ENCODE results near the gene C1QTNF9B. TPM values are rescaled to one million over a fixed set of nuclear protein-coding genes. Genes with fewer than 3 reads are reported as not detected.
A peak's percentile ranks its signal among the peaks of the same experiment; 100 is the strongest.
"Not testable (repeated sequence)": the region's sequence is repeated elsewhere in the genome, so short reads cannot be mapped to it uniquely, and the experiment has no call there.

C1QTNF9B gene
- total RNA-seq, 1 donor from 2014 or later, result not detected

DNA sequence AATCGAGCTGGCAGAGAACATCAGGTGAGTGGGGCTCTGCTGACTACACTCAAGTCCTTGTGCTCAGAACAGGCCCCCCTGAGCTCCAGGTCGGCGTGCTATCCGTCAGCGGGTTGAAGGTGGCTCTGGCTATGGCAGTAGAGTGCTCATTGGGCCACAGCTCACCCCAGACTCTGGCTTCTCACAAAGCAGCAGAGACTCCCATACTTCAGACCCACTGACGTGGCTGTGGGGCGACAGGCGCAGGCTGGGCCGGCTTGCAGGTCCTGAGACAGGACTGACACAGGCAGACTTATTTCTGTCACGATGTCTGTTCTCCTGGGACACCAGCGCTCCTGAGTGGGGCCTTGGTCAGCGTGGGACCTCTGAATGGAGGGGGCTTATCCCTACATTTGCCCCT is 2.6 kb downstream of the C1QTNF9B start:
- not testable (repeated sequence) for DNase-seq (ENCODE audit: low read depth, low spot score)

DNA sequence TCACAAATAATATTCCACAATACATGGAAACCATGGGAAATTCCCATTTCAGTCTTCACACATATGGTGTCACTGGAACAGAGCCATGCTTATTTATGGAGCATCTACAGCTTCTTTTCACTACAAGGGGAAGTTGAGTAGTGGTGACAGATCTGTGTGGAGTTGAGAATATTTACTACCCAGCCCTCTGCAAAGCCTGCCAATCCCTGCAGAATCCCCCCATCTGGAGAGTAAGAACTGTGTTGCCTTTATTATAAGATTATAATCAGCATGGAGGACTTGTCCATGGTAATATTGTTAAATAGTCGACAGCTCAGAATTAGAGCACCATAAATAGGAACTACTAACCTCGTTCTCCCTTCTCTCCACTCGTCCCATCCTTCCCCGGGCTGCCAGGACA is 3.5 kb downstream of the C1QTNF9B start:
- not testable (repeated sequence) for DNase-seq (ENCODE audit: low read depth, low spot score)

DNA sequence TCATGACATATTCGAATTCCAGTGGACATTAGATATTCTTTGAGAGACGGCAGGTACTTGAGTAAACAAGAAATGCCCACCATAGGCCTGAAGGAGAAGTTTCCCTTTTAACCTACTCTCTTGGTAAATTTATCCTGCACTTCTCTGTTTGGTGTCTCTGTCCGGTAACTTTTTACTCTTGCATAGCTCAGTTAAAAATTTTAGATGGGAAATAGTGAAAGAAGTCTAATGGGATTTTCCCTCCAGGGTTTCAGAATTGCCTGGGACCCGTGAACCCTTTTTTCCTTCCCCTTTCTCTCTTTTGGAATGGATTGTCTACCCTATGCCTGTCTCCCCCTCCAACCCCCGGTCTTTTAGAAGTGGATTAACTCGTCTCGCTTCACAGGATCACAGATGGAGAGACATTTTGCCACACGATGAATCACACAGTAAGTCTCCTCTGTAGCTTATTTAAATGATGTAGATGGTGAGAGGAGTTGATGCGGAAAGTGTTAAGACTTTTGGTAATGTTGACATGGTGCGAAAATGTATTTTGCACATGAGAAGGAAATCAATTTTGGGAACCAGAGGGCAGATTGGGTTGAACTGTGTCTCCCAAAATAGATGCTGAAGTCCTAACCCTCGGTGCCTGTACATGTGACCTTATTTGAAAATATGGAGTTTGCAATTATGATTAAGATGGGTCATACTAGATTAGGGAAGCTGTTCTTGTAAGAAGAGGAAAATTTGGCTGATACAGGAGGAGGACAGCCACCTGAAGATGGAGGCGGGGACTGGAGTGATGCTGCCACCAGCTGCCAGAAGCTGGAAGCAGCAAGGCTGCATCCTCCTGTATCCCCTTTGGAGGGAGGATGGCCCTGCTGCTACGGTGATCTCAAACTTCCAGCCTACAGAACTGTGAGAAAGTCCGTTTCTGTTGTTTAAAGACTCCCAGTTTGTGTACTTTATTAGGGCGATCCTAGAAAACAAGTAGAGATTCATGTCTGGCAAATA is 7.4 kb downstream of the C1QTNF9B start:
- no peak for DNase-seq (ENCODE audit: low read depth, low spot score)

- peak; percentile 82 for DNase-seq (ENCODE audit: low read depth, low spot score)
Observed at GRCh38 chr13:23888658-23889614, 8.4 kb downstream of the C1QTNF9B start, which contains the start of gene MIPEP. Gene MIPEP, minus strand, starts transcription at chr13:23889400. Its CDS starts 80 bp downstream, at chr13:23889320.

DNA sequence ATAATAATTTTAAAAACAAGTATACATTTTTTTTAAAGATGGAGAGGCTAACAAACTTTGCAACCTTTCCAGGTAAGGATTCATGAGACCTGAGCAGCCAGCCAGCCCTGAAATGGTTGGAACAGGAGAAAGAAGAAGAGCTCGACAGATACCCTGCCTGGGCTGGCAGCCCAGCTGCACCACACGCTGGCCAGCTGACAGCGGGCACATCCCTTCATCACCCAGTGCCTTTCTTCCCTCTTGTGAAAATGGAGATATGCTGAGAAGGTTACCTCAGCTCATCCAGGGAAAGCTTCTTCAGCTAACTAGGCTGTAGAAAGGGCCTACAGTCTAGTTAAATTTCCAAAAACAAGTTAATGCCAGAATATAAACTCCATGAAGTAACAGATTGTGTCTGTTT is 12.9 kb downstream of the C1QTNF9B start:
- DNase-seq (ENCODE audit: low read depth, low spot score), result not testable (repeated sequence)

- DNase-seq (ENCODE audit: low read depth, low spot score), result no peak
Observed at GRCh38 chr13:23883255-23883654, 14.0 kb downstream of the C1QTNF9B start.

GRCh38 chr13:23881402-23881800 is 15.9 kb downstream of the C1QTNF9B start:
- not testable (repeated sequence) for DNase-seq (ENCODE audit: low read depth, low spot score)

DNA sequence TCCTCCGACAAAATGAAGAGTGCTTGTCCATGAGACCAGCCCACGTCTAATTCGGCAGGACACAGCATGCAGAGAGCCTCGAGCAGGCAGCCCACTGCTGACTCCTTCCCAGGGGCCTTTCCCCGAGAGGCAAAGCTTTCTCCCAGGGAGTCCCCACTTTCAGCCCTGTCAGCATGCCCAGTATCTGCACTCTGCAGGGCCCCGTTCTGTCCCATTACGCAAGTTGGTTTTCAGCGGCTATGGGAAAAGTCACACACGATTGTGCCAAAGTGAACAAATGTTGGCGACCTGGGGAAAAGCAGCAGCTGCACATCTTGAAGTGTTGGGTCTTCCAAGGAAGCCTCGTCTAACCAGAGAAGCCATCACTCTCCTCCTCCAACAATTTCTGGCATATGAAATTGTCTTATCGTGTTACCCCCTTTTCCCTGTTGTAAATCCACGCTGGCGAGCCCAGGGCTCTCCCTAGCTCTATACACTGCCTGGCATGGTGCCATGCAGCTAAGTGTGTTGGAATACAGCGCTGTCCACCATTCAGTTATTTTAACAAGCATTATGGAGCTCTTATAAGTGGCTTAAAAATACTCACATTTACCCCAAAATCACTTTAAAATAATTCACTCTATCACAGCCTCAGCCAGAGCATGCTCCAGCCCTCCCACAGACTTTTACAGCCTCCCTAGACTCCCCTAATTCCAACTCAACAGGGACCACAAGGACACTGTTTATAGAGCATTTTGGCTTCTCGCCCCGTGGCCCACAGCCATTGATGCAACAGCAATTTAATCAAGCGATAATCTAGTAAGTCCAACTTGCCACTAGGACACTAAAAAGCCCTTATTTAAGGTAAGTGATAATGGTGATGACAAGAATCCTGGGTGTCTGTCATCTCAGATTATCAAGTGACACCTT is 16.6 kb downstream of the C1QTNF9B start:
- DNase-seq (ENCODE audit: low read depth, low spot score), result not testable (repeated sequence)

- no peak for DNase-seq (ENCODE audit: low read depth, low spot score)
Observed at GRCh38 chr13:23877286-23877685, 20.0 kb downstream of the C1QTNF9B start.

DNA sequence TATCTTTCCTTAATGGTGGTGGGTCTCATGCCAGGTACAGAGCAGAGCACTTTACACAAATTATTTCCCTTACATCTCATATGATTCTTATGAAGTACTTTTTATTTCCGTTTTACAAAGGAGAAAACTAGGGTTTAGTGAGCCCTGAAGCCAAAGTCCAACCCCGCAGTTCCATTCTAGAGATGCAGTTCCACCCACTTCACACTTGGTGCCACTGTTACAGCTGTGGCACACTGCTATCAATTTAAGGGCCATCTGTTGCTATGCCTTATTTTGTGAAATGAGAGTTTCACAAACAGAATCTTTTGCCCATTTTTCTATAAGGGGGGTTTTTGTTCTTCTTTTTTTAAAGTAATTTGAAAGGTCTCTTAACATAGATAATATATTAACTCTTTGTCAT is 21.0 kb downstream of the C1QTNF9B start:
- DNase-seq (ENCODE audit: low read depth, low spot score), result no peak

- no peak for DNase-seq (ENCODE audit: low read depth, low spot score)
Observed at GRCh38 chr13:23871616-23872220, 25.6 kb downstream of the C1QTNF9B start.

GRCh38 chr13:23870356-23871140 is 26.8 kb downstream of the C1QTNF9B start:
- DNase-seq (ENCODE audit: low read depth, low spot score), result no peak

DNA sequence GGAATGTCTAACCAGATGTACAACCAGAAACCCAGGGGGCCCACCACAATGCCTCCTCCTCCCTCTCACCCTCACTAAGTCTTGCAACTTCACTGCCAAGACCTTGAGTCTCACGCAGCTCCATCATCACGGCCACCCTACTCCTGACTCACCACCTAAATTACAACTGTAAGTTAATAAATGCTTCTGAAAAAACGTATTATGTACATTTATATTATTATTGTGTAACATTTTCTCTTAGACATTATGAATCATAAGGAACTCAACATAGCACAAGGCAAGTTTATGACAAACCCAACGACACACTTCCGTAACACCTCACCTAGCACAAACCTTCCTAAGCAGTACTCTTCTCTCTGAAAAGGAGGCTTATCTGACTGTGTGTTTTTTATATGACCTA is 28.8 kb downstream of the C1QTNF9B start:
- no peak for DNase-seq (ENCODE audit: low read depth, low spot score)

DNA sequence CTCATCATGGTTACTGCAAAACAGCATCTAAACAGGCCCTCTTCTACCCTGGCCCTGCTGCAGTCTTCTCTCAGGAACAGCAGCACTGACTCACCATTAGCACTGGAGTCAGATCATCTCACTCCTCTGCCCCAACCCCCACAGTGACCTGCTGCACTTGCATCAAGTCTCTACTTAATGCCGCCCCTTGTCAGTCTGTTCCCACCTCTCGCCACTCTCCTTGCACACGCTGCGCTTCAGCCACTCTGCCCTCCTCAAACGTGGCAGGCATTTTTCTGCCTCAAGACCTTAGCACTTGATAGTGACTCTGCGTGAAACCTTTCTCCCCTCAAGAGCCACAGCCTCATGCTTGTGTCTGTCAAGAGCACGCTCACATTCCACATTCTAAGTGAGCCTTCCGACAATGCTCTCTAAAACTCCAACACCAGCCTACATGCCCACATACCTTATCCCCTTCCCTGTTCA is 30.2 kb downstream of the C1QTNF9B start:
- no peak for DNase-seq (ENCODE audit: low read depth, low spot score)

DNA sequence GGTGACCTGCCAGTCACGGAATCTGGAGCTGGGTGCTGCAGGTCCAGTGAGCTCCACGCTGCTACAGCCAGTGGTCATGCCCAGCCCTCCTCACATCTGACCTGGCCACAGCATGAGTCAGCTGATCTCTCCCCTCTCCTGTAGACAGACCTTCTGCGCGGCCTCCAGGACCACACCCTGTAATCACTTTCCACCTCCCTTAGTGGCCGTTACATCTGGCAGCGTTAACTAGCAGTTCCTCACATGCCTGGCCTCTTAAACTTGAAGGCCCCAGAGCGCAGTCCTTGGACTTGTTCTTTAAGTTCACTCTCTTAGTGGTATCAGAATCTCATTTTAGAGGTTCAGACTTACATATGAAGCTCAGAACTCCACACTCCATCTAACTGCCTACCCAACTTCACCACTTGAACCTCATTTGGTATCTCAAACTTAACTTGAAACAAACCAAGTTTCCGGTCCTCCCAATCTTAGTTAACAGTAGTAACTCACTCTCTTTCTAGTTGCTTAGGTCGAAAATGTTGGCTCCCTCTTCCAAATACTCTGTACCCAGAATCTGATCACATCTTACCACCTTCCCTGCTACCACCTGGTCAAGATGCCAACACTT is 30.8 kb downstream of the C1QTNF9B start:
- DNase-seq (ENCODE audit: low read depth, low spot score), result no peak

DNA sequence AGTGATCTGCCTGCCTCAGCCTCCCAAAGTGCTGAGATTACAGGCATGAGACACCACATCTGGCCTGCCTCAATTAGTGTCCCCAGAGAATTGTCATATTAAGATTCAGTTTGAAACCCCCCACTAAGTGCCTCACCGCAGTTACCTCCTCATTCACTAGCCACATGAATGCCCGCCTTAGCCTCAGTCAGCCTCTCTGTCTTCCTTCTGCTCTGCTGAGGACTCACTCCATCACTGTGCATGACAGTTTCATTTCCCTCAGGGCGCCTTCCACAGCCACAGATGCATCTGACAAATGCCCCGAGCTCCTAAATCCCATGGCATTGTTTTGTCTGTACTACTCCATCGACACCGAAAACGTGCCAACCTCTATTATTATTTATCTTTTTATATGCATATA is 31.4 kb downstream of the C1QTNF9B start:
- no peak for DNase-seq (ENCODE audit: low read depth, low spot score)

- no peak for DNase-seq (ENCODE audit: low read depth, low spot score)
Observed at GRCh38 chr13:23865026-23865425, 32.3 kb downstream of the C1QTNF9B start.

DNA sequence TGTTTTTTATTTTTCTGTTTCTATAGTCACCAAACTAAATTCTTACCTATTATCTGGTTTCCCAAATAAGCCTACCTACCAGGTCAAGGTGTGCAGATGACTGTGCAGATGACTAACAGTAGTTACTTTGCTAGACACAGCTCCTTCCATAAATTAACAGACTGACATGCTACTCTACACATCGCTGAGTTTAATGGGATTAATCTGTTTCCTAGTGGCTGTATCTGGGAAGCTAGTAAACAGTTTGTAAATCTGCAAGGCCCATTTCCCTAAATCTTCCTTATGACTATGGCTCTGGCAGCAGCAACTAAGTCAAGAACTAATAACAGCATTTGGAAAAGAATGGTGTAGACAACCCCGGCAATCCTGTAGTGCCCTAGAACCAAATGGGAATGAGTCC is 36.0 kb downstream of the C1QTNF9B start:
- no peak for DNase-seq (ENCODE audit: low read depth, low spot score)

- no peak for DNase-seq (ENCODE audit: low read depth, low spot score)
Observed at GRCh38 chr13:23859904-23860303, 37.4 kb downstream of the C1QTNF9B start.

All from pulmonary artery endothelial cell (primary cell).